Large intestine (tissue), 3 donors: ENCODE data around the gene WFIKKN1. TPM values are rescaled to one million over a fixed set of nuclear protein-coding genes. Genes with fewer than 3 reads are reported as not detected.
A peak's percentile ranks its signal among the peaks of the same experiment; 100 is the strongest.

Experiments used
- DNase-seq, 2 donors: peaks; one replicate each; pipeline versions ENCODE4 v3.0.0 to v3.0.0-alpha.2; 2013
- H3K27ac ChIP-seq: one replicate; pipeline ENCODE4 v1.5.1; 2013; ENCODE audit warnings: low read length
- H3K27me3 ChIP-seq: 2 replicates; pipeline ENCODE4 v1.6.1; 2013; ENCODE audit warnings: low read length; ENCODE audit not compliant: control insufficient read depth, insufficient read depth
- H3K36me3 ChIP-seq: 2 replicates; pipeline ENCODE4 v1.6.1; 2013; ENCODE audit warnings: low read length; ENCODE audit not compliant: control insufficient read depth, insufficient read depth
- H3K4me1 ChIP-seq: one replicate; pipeline ENCODE4 v1.6.1; 2013; ENCODE audit warnings: low read length; ENCODE audit not compliant: control insufficient read depth, insufficient read depth
- H3K4me3 ChIP-seq: one replicate; pipeline ENCODE4 v1.5.1; 2013; ENCODE audit warnings: low read length
- H3K9me3 ChIP-seq: one replicate; pipeline ENCODE4 v1.6.1; 2013; ENCODE audit warnings: mild to moderate bottlenecking, low read depth, low read length, moderate library complexity; ENCODE audit not compliant: control insufficient read depth
- WGBS: methylation state at CpG from one replicate; pipeline ENCODE4 v1.1.5; 2013; ENCODE audit warnings: low lambda C conversion rate; ENCODE audit not compliant: insufficient coverage; 5-methylcytosine and 5-hydroxymethylcytosine counted together
- polyA plus RNA-seq: library from polyadenylated mRNA; unstranded; fragments of 120-200 nt; gene quantifications from one replicate; pipeline ENCODE4 v1.2.1, GENCODE V29; 2013

Gene WFIKKN1
- polyA plus RNA-seq, 1 donor, result 1.6 TPM

DNA sequence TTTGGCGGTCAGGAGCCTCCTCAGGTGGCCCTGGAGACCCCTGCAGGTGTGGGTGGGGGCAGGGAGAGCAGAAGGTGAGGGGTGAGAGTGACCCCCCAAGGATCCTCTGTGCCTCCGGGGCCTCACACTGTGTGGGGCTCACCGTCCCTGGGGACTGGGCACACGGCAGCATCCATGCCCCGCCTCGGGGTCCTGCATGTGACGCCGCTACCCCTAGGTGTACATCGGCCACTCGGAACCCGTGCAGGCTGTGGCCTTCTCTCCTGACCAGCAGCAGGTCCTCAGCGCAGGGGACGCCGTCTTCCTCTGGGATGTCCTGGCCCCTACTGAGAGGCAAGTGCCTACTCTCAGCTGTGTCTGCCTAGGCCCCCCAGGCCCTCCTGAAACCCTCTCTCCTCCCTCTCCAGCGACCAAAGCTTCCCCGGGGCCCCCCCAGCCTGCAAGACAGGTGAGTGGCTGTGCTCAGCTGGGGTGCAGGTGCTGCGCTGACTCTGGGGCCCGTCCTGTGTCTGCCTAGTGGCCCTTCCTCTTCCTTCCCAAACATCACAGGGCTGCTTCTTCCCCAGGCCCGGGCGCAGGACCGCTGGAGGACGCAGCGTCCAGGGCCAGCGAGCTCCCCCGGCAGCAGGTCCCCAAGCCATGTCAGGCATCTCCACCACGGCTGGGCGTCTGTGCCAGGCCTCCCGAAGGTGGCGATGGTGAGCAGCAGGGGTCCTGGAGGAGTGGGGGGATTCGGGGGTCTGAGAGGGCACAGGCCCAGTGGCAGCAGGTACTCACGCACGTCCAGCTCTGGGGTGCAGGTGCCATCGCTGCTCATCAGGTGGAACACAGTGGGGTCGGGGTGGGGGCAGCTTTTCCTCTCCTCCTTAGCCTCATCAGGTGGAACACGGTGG is 28.1 kb downstream of the WFIKKN1 start:
- H3K36me3 ChIP-seq, result peaks cover 31% of the 10 kb centered on the region
- H3K27me3 ChIP-seq, result no peaks in the 10 kb centered on the region
- no CpG with 5 or more reads among the region's 35 CpGs for WGBS
- no peak overlapping the region for H3K4me3 ChIP-seq
- peaks cover 4% of the 10 kb centered on the region for H3K9me3 ChIP-seq
- H3K4me1 ChIP-seq, result peaks cover 8% of the 10 kb centered on the region
- DNase-seq, result no peak
- H3K27ac ChIP-seq, result no peak overlapping the region

DNA sequence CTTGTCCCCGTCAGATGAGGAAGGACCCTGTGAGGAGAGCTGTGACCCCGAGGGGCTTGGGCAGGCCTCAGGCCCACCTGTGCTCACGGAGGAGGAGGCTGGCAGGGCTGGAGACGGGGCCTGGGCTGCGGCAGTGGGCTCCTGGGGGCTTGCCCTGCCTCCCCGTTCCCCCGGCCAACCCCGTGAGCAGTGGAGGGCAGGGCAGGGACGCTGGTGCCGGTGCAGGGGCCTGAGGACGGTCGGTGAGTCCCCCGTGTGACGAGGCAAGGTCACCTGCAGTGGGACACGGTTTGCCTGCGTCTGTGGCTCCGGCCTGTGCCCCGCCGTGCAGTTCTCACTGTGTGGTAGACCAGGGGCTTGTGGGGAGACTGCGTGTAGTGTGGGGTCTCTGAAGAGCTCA is 28.8 kb downstream of the WFIKKN1 start:
- H3K27me3 ChIP-seq, result no peaks in the 10 kb centered on the region
- no peak for DNase-seq
- H3K27ac ChIP-seq, result no peak overlapping the region
- peaks cover 4% of the 10 kb centered on the region for H3K9me3 ChIP-seq
- WGBS, result no CpG with 5 or more reads among the region's 20 CpGs
- H3K36me3 ChIP-seq, result peaks cover 30% of the 10 kb centered on the region
- H3K4me3 ChIP-seq, result no peak overlapping the region
- H3K4me1 ChIP-seq, result peaks cover 8% of the 10 kb centered on the region

DNA sequence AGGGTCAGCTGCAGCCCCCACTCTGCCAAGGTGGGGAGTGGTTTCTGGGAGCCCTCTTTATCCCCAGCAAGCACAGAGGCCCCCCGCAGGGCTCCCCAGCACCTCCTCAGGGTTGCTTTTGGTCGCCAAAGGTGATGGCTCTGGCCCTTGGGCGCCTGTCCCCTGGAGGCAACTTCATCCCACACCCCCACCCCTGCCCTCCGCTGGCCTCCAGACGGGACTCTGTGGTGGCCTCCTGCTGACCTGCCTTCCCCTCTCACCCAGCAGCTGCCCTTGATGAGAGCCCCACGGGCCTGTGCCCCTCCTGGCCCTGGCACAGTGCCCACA is 29.3 kb downstream of the WFIKKN1 start:
- peaks cover 27% of the 10 kb centered on the region for H3K36me3 ChIP-seq
- no peak for DNase-seq
- WGBS, result no CpG with 5 or more reads among the region's 6 CpGs
- H3K27ac ChIP-seq, result no peak overlapping the region
- no peak overlapping the region for H3K4me3 ChIP-seq
- H3K9me3 ChIP-seq, result peaks cover 4% of the 10 kb centered on the region
- H3K4me1 ChIP-seq, result peaks cover 8% of the 10 kb centered on the region
- H3K27me3 ChIP-seq, result no peaks in the 10 kb centered on the region

DNA sequence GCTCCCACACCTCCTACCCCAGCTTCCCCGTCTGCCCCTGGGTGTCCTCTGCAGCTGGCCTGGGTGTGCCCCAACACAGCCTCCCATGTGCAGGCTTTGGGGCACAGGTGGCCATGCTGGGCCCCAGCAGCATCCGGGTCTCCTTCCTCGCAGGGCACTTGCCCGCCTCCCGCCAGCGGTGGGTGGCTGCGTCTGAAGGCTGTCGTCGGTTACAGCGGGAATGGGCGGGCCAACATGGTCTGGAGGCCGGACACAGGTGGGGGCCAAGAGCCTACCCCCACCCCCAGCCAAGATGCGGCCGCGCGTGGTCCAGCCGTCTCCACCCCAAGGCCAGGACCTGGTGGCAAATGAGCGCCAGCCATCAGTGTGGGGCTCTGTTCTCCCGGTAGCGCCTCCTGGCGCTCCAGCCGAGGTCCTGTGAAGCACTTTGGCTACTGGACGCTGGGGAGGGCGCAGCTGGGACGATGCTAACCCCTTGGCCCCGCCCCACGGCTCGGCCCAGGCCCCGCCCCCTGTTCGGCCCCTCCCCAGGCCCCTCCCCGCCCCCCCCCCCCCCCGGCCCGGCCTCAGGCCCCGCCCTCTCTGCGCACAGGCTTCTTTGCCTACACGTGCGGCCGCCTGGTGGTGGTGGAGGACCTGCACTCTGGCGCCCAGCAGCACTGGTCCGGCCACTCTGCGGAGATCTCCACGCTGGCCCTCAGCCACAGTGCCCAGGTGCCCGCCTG is 29.8 kb downstream of the WFIKKN1 start:
- no peak overlapping the region for H3K27ac ChIP-seq
- H3K36me3 ChIP-seq, result peaks cover 27% of the 10 kb centered on the region
- H3K27me3 ChIP-seq, result no peaks in the 10 kb centered on the region
- no CpG with 5 or more reads among the region's 43 CpGs for WGBS
- H3K4me1 ChIP-seq, result peaks cover 8% of the 10 kb centered on the region
- H3K9me3 ChIP-seq, result peaks cover 4% of the 10 kb centered on the region
- H3K4me3 ChIP-seq, result no peak overlapping the region
- peak; percentile 71 to 72 for DNase-seq

DNA sequence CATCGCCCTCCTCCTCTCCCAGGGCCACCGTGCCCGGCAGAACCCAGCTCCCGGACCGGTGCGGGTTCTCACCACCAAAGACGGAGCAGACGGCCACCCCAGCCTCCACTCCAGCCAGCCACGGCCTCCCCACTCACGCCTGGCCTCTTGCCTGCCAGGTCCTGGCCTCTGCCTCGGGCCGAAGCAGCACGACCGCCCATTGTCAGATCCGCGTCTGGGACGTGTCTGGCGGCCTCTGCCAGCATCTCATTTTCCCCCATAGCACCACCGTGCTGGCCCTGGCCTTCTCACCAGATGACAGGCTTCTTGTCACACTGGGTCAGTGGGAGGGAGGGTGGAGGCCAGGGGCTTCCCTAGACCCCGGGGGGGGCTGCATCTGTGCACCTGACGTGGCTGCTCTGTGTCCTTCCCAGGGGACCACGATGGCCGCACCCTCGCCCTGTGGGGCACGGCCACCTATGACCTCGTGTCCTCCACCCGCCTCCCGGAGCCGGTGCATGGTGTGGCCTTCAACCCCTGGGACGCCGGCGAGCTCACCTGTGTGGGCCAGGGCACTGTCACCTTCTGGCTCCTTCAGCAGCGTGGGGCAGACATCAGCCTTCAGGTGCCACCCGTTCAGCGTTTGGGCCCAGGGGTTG is 30.5 kb downstream of the WFIKKN1 start:
- H3K27me3 ChIP-seq, result no peaks in the 10 kb centered on the region
- no peak overlapping the region for H3K27ac ChIP-seq
- H3K9me3 ChIP-seq, result peaks cover 4% of the 10 kb centered on the region
- H3K36me3 ChIP-seq, result peaks cover 26% of the 10 kb centered on the region
- no peak for DNase-seq
- WGBS, result no CpG with 5 or more reads among the region's 35 CpGs
- H3K4me3 ChIP-seq, result no peak overlapping the region
- H3K4me1 ChIP-seq, result peaks cover 8% of the 10 kb centered on the region

DNA sequence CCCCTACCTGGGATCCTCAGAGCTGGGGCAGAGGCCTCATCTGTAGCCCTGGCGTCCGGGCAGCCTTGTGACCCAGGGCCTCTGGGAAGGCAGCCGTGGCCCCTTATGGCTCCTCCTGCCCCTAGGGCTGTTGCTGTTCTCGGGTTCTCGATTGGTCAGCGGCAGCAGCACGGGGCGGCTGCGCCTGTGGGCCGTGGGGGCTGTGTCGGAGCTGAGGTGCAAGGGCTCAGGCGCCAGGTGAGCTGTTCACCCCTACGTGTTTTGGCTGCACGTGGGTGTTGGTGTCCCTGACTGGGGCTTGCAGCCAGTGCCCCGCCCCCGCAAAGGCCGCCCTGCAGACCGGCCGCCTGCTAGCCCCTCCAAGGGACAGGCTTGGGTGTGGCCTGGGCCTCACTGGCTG is 31.3 kb downstream of the WFIKKN1 start:
- Histone ChIP-seq H3K4me1 (peaks cover 8% of the 10 kb centered on the region), H3K9me3 (peaks cover 4% of the 10 kb centered on the region), H3K36me3 (peaks cover 25% of the 10 kb centered on the region), H3K27ac (no peak overlapping the region), H3K27me3 (no peaks in the 10 kb centered on the region), H3K4me3 (no peak overlapping the region)
- no CpG with 5 or more reads among the region's 19 CpGs for WGBS
- no peak for DNase-seq

DNA sequence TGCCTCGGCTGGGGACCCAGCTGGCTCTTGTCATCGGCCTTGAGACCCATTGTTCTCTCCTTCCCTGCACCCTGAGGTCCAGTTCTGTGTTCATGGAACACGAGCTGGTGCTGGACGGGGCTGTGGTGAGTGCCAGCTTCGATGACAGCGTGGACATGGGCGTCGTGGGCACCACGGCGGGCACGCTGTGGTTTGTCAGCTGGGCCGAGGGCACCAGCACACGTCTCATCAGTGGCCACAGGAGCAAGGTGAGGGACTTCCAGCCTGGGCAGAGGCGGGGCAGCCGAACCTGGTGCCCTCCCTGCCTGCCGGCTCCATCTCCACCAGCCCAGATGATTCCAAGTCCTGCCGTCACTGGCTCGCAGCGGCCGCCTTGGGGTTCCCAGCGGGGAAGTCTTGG is 31.8 kb downstream of the WFIKKN1 start:
- WGBS, result no CpG with 5 or more reads among the region's 21 CpGs
- peaks cover 11% of the 10 kb centered on the region for H3K4me1 ChIP-seq
- no peak overlapping the region for H3K4me3 ChIP-seq
- no peak overlapping the region for H3K27ac ChIP-seq
- no peaks in the 10 kb centered on the region for H3K27me3 ChIP-seq
- peaks cover 4% of the 10 kb centered on the region for H3K9me3 ChIP-seq
- H3K36me3 ChIP-seq, result peaks cover 23% of the 10 kb centered on the region
- DNase-seq, result no peak

DNA sequence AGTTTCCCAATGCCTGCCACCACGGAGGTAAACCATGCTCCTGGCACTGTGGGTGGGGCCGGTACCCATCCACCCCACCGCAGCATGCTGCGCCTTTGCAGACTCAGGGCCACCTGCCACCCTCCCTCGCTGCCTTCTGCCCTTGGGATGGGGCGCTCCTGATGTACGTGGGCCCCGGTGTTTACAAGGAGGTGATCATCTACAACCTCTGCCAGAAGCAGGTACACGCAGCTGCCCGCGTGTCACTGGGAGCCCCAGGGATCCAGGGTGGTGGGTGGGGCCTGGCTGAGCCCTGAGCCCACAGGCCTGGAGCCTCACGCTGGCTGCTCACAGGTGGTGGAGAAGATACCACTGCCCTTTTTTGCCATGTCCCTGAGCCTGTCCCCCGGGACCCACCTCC is 35.8 kb downstream of the WFIKKN1 start:
- WGBS, result no CpG with 5 or more reads among the region's 13 CpGs
- H3K4me3 ChIP-seq, result no peak overlapping the region
- H3K27ac ChIP-seq, result no peak overlapping the region
- peaks cover 15% of the 10 kb centered on the region for H3K4me1 ChIP-seq
- peaks cover 6% of the 10 kb centered on the region for H3K9me3 ChIP-seq
- no peak for DNase-seq
- peaks cover 36% of the 10 kb centered on the region for H3K36me3 ChIP-seq
- H3K27me3 ChIP-seq, result no peaks in the 10 kb centered on the region

DNA sequence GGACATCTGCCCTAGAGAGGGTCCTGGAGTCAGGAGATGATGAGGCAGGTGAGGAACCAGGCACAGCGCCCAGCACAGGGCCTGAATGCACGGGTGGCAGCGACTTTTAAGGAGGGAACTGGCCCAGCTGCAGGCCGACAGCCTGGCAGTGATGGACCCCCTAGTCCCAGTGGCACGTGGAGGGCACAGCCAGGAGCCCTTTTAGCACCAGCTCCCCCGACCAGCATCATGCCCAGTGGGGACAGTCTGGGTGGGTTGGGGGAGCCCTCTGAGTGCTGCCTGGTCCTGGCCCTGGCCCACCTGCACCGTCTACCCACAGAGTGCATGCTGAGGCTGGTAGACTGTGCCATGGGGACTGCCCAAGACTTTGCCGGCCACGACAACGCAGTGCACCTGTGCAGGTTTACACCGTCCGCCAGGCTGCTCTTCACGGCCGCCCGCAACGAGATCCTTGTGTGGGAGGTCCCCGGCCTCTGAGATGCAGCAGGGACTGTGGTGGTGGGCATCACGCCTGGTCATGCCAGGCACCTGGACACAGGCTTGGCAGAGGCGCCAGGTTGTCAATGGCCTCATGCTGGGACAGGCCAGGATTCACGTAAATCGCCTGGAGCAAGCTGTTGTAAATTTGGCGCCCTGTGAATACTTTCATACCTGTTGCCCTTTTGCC is 36.5 kb downstream of the WFIKKN1 start:
- peaks cover 6% of the 10 kb centered on the region for H3K9me3 ChIP-seq
- H3K27me3 ChIP-seq, result no peaks in the 10 kb centered on the region
- peak overlapping the region; percentile 38 for H3K27ac ChIP-seq
- no peak overlapping the region for H3K4me3 ChIP-seq
- no peak for DNase-seq
- WGBS, result no CpG with 5 or more reads among the region's 22 CpGs
- H3K36me3 ChIP-seq, result peaks cover 38% of the 10 kb centered on the region
- H3K4me1 ChIP-seq, result peaks cover 14% of the 10 kb centered on the region
